Measurements from ENCODE around the gene MRGPRX3. TPM values are rescaled to one million over a fixed set of nuclear protein-coding genes. Genes with fewer than 3 reads are reported as not detected.
"Not testable (repeated sequence)": the region's sequence is repeated elsewhere in the genome, so short reads cannot be mapped to it uniquely, and the experiment has no call there.

The MRGPRX3 gene
- total RNA-seq, 1 donor from 2014 or later, result not detected

GRCh38 chr11:18111005-18111404, 21.4 kb upstream of the MRGPRX3 start:
- peaks cover 66% of the 10 kb centered on the region for H3K27me3 Mint-ChIP-seq
- H3K4me3 Mint-ChIP-seq (ENCODE audit: low read depth), result no peak overlapping the region
- no peak for DNase-seq (ENCODE audit: low spot score, unreplicated experiment)
- H3K36me3 Mint-ChIP-seq (ENCODE audit: insufficient read depth), result no peaks in the 10 kb centered on the region
- no peaks in the 10 kb centered on the region for H3K4me1 Mint-ChIP-seq (ENCODE audit: low read depth)
- H3K9me3 Mint-ChIP-seq (ENCODE audit: low read depth), result no peaks in the 10 kb centered on the region
- TF ChIP-seq CTCF (IDR thresholded peaks at IDR 0.05; ENCODE audit: unreplicated experiment), result no peak
- no peak overlapping the region for H3K27ac Mint-ChIP-seq

GRCh38 chr11:18115360-18116127, 16.8 kb upstream of the MRGPRX3 start:
- Mint-ChIP-seq H3K4me1 (ENCODE audit: low read depth) (no peaks in the 10 kb centered on the region), H3K4me3 (ENCODE audit: low read depth) (no peak overlapping the region), H3K27ac (no peak overlapping the region), H3K9me3 (ENCODE audit: low read depth) (no peaks in the 10 kb centered on the region), H3K36me3 (ENCODE audit: insufficient read depth) (no peaks in the 10 kb centered on the region), H3K27me3 (peaks cover 62% of the 10 kb centered on the region)
- peak; percentile 57 for DNase-seq (ENCODE audit: low spot score, unreplicated experiment)
- peak; percentile 90 for TF ChIP-seq CTCF (IDR thresholded peaks at IDR 0.05; ENCODE audit: unreplicated experiment)

- not testable (repeated sequence) for H3K4me3 Mint-ChIP-seq (ENCODE audit: low read depth); H3K9me3 Mint-ChIP-seq (ENCODE audit: low read depth); H3K27ac Mint-ChIP-seq; H3K36me3 Mint-ChIP-seq (ENCODE audit: insufficient read depth); DNase-seq (ENCODE audit: low spot score, unreplicated experiment); H3K4me1 Mint-ChIP-seq (ENCODE audit: low read depth)
- H3K27me3 Mint-ChIP-seq, result peaks cover 11% of the 10 kb centered on the region
Observed at GRCh38 chr11:18121331-18121828, 11.0 kb upstream of the MRGPRX3 start.

GRCh38 chr11:18131115-18131514, 1.3 kb upstream of the MRGPRX3 start:
- H3K27ac Mint-ChIP-seq; H3K4me1 Mint-ChIP-seq (ENCODE audit: low read depth); H3K4me3 Mint-ChIP-seq (ENCODE audit: low read depth); H3K36me3 Mint-ChIP-seq (ENCODE audit: insufficient read depth); DNase-seq (ENCODE audit: low spot score, unreplicated experiment): not testable (repeated sequence)
- Mint-ChIP-seq H3K27me3 (peaks cover 33% of the 10 kb centered on the region), H3K9me3 (ENCODE audit: low read depth) (peaks cover 14% of the 10 kb centered on the region)

- Mint-ChIP-seq H3K4me1 (ENCODE audit: low read depth) (no peaks in the 10 kb centered on the region), H3K4me3 (ENCODE audit: low read depth) (no peak overlapping the region), H3K27me3 (peaks cover 55% of the 10 kb centered on the region), H3K27ac (no peak overlapping the region), H3K9me3 (ENCODE audit: low read depth) (peaks cover 3% of the 10 kb centered on the region), H3K36me3 (ENCODE audit: insufficient read depth) (no peaks in the 10 kb centered on the region)
- no peak for TF ChIP-seq CTCF (IDR thresholded peaks at IDR 0.05; ENCODE audit: unreplicated experiment)
- no peak for DNase-seq (ENCODE audit: low spot score, unreplicated experiment)
Observed at GRCh38 chr11:18135308-18135707, 2.9 kb downstream of the MRGPRX3 start.

GRCh38 chr11:18137186-18137800, 4.9 kb downstream of the MRGPRX3 start:
- Mint-ChIP-seq H3K4me3 (ENCODE audit: low read depth) (no peak overlapping the region), H3K36me3 (ENCODE audit: insufficient read depth) (no peaks in the 10 kb centered on the region), H3K27ac (no peak overlapping the region), H3K4me1 (ENCODE audit: low read depth) (no peaks in the 10 kb centered on the region), H3K27me3 (peaks cover 67% of the 10 kb centered on the region), H3K9me3 (ENCODE audit: low read depth) (no peaks in the 10 kb centered on the region)
- no peak for DNase-seq (ENCODE audit: low spot score, unreplicated experiment)
- no peak for TF ChIP-seq CTCF (IDR thresholded peaks at IDR 0.05; ENCODE audit: unreplicated experiment)

Measured in progenitor cell of endocrine pancreas (in vitro differentiated cells).